Esophagus muscularis mucosa (tissue), 4 donors: Measurements from ENCODE around the gene HNRNPLL. TPM values are rescaled to one million over a fixed set of nuclear protein-coding genes. Genes with fewer than 3 reads are reported as not detected.

Experiments used
- DNase-seq: peaks from one replicate; pipeline ENCODE4 v3.0.0-alpha.2; 2017; ENCODE audit errors: extremely low spot score
- H3K27ac ChIP-seq, 4 donors: fragments of 200-600 bp; sonication (generic); replicated peaks in 1 of 4; 1 replicate in 3 of 4; 2 replicates in 1 of 4; pipeline ENCODE4 v1.5.1; 2016 to 2019; ENCODE audit warnings: mild to moderate bottlenecking in 1 of 4
- H3K27me3 ChIP-seq, 4 donors: fragments of 200-600 bp; sonication (generic); one replicate each; pipeline versions ENCODE4 v1.5.1 to v1.6.0; 2016 to 2019
- H3K36me3 ChIP-seq, 4 donors: fragments of 200-600 bp; sonication (generic); one replicate each; pipeline ENCODE4 v1.5.1; 2016 to 2019
- H3K4me1 ChIP-seq, 4 donors: fragments of 200-600 bp; sonication (generic); one replicate each; pipeline ENCODE4 v1.5.1; 2016 to 2019
- H3K4me3 ChIP-seq, 4 donors: fragments of 200-600 bp; sonication (generic); 1 replicate in 2 of 4; 2 replicates in 2 of 4; pipeline ENCODE4 v1.5.1; 2016 to 2019; ENCODE audit warnings: mild to moderate bottlenecking in 4 of 4, moderate library complexity in 1 of 4
- H3K9me3 ChIP-seq, 4 donors: fragments of 200-600 bp; sonication (generic); 1 replicate in 3 of 4; 2 replicates in 1 of 4; pipeline ENCODE4 v1.5.1; 2016 to 2019
- EP300 ChIP-seq: sonication (generic); formaldehyde crosslinking; IDR thresholded peaks from one replicate; pipeline ENCODE4 v1.6.1; 2017; ENCODE audit warnings: antibody characterized with exemption
- POLR2A ChIP-seq: fragments of 450-650 bp; IDR thresholded peaks from one replicate; pipeline ENCODE4 v1.6.1; 2017; ENCODE audit warnings: antibody characterized with exemption, moderate library complexity, mild to moderate bottlenecking, low read depth
- POLR2AphosphoS5 ChIP-seq, 2 donors: sonication (generic); formaldehyde crosslinking; IDR thresholded peaks; one replicate each; pipeline ENCODE4 v1.6.1; 2017; ENCODE audit warnings: antibody characterized with exemption in 2 of 2
- WGBS: methylation state at CpG from one replicate; pipeline ENCODE4 v1.1.5; 2018; 5-methylcytosine and 5-hydroxymethylcytosine counted together
- intact Hi-C: fragments of 100-400 bp; cut with DNase I; formaldehyde crosslinking; loops from one replicate; pipeline ENCODE4 v1.15.1; 2023
- total RNA-seq, 4 donors: library from RNA; depleted of rRNA; stranded (reverse); fragments of >200 nt; gene quantifications; one replicate each; pipeline versions ENCODE4 v1.1.0 to v1.2.1, GENCODE V29; 2016
- TF ChIP-seq, protein P1 (sequence below), 3 experiments: fragments of 200-600 bp in 2 of 3; fragments of 450-650 bp in 1 of 3; sonication (generic) in 2 of 3; IDR thresholded peaks; one replicate each; pipeline ENCODE4 v1.5.1; 2017 to 2019; ENCODE audit warnings: antibody characterized with exemption in 3 of 3, mild to moderate bottlenecking in 2 of 3, moderate library complexity in 1 of 3

HNRNPLL gene
- total RNA-seq, 4 donors from 2014 or later, result 50.2 to 61.5 (median 54.0) TPM

DNA sequence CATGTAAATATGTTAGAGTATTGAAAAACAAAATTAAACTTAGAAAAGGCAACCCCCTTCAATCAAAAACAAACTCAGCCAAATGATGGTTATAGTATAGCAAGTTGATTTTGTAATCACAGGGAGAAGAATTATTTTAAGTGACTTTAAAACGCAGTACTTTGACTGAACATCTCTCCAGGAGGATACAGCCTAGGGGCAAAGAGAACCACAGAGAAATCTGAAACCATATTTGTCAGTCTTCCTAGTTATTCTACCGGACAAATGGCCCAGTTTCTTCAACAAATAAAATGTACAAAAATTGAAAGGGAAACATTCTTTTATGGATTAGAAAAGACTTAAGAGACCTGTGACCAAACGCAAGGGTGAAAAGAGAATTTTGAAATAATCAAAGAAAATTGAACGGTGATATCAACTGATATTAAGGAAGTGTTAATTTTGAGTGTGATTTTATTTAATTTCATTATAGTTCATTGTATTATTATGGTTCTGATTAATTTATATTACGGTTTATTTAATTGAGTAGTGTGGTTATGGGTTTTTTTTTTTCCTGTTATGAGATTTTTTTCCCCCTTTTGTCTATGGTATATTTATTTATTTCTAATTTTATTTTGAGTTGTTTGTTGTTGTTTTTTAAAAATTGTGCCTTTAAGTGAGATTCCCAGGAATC lies 75.3 kb downstream of the HNRNPLL start:
- H3K4me3 ChIP-seq, result peak overlapping the region; percentile 49 to 67 (median 56)
- H3K27me3 ChIP-seq, result no peaks in the 10 kb centered on the region
- DNase-seq, result no peak
- WGBS, result 82% methylated on average over 5 of the region's 5 CpGs
- peak overlapping the region; percentile 74 to 85 (median 82) for H3K27ac ChIP-seq
- intact Hi-C loops, result no loop called here
- no peaks in the 10 kb centered on the region for H3K9me3 ChIP-seq
- H3K36me3 ChIP-seq, result no peaks in the 10 kb centered on the region
- H3K4me1 ChIP-seq, result peaks cover 4 to 56% (median 38%) of the 10 kb centered on the region in 4 donors
- TF ChIP-seq EP300, result no peak
- TF ChIP-seq POLR2A, result no peak
- TF ChIP-seq POLR2AphosphoS5 (IDR thresholded peaks at IDR 0.05), result no peak
- TF ChIP-seq, protein P1, sequence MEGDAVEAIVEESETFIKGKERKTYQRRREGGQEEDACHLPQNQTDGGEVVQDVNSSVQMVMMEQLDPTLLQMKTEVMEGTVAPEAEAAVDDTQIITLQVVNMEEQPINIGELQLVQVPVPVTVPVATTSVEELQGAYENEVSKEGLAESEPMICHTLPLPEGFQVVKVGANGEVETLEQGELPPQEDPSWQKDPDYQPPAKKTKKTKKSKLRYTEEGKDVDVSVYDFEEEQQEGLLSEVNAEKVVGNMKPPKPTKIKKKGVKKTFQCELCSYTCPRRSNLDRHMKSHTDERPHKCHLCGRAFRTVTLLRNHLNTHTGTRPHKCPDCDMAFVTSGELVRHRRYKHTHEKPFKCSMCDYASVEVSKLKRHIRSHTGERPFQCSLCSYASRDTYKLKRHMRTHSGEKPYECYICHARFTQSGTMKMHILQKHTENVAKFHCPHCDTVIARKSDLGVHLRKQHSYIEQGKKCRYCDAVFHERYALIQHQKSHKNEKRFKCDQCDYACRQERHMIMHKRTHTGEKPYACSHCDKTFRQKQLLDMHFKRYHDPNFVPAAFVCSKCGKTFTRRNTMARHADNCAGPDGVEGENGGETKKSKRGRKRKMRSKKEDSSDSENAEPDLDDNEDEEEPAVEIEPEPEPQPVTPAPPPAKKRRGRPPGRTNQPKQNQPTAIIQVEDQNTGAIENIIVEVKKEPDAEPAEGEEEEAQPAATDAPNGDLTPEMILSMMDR (IDR thresholded peaks at IDR 0.05), result no peak

DNA sequence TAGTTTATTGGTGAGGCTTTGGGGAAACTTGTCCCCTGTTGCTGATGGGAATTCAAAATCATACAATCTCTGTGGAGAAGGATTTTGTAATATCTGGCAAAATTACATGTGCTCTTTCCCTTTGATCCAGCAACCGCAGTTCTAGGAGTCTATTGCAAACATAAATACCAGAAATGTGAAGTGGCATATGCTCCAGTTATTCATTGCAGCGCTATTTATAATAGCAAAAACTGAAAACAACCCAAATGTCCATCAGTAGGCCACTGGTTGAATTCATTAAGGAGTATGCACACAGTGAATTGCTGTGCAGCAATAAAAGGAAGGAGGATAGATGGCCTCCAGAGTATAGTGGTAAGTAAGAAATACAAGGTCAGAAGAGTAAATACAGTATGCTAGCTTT lies 76.5 kb downstream of the HNRNPLL start:
- peaks cover 4 to 56% (median 38%) of the 10 kb centered on the region in 4 donors for H3K4me1 ChIP-seq

DNA sequence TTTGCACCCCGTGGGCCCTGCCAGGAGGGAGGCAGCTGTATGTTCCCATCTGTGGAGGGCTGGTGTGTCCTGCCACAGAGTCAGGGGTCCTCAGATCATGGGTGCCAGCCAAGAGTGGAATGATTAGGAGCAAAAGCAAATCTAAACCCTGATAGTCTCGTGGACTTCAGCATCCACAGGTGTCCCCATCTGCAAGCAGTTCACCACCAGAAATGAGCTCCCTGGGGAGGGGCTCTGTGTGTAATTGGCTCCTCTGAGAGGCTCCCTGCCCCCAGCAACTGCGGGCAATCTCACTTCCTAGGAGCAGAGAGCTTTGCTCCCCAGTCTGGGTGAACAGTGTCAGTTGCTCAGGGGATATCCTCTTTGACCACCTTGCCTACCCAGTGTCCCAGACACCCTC lies 78.1 kb downstream of the HNRNPLL start:
- peaks cover 4 to 56% (median 38%) of the 10 kb centered on the region in 4 donors for H3K4me1 ChIP-seq
- DNase-seq, result no peak
- H3K27me3 ChIP-seq, result no peaks in the 10 kb centered on the region
- H3K27ac ChIP-seq, result peak overlapping the region; percentile 52 to 85 (median 63)
- H3K9me3 ChIP-seq, result no peaks in the 10 kb centered on the region
- TF ChIP-seq EP300 (no peak), POLR2AphosphoS5 (IDR thresholded peaks at IDR 0.05) (no peak), POLR2A (no peak)
- TF ChIP-seq, protein P1 (IDR thresholded peaks at IDR 0.05), result no peak
- intact Hi-C loops, result no loop called here
- WGBS, result 47% methylated on average over 3 of the region's 3 CpGs
- H3K36me3 ChIP-seq, result no peaks in the 10 kb centered on the region
- H3K4me3 ChIP-seq, result no peak overlapping the region

More for the DNA sequence above, 76.5 kb downstream of the HNRNPLL start:
- Histone ChIP-seq H3K4me3 (no peak overlapping the region), H3K27me3 (no peaks in the 10 kb centered on the region), H3K27ac (peak overlapping the region in 2 of 4 donors; percentile 85), H3K36me3 (no peaks in the 10 kb centered on the region), H3K9me3 (no peaks in the 10 kb centered on the region)
- no peak for DNase-seq
- 78% methylated on average over 2 of the region's 2 CpGs for WGBS
- intact Hi-C loops, result no loop called here
- TF ChIP-seq POLR2A (no peak), POLR2AphosphoS5 (IDR thresholded peaks at IDR 0.05) (no peak), EP300 (no peak)
- TF ChIP-seq, protein P1 (IDR thresholded peaks at IDR 0.05), result no peak

DNA sequence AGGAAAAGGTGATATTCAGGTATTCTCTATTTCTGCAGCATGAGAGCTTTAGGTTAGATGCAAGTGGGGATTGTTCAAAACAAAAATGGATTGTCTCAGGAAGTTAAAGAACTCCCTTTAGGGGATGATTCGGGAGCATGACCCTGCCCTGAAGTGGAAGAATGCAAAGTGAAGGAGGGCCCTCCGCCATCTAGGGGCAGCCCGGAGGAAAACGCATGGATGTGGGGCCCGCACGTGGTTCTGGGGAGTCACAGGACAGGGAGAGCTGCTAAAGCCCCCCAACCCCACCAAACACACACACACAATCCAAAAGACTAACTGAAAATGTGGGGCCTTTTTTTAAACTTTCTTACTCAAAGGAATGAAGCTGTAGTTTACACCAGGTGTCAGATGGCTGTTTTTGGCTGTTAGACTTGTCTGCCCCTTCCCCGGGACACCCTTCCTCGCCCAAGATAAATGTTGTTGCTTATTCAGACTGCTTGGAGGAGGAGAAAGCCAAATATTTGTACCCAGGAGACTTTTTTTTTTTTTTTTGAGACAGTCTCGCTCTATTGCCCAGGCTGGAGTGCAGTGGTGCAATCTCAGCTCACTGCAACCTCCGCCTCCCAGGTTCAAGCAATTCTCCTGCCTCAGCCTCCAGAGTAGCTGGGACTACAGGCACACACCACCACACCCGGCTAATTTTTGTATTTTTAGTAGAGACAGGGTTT lies 78.8 kb downstream of the HNRNPLL start:
- Histone ChIP-seq H3K27ac (peak overlapping the region; percentile 52 to 85 (median 63)), H3K27me3 (no peaks in the 10 kb centered on the region), H3K4me3 (no peak overlapping the region), H3K4me1 (peaks cover 4 to 51% (median 37%) of the 10 kb centered on the region in 4 donors), H3K9me3 (no peaks in the 10 kb centered on the region), H3K36me3 (no peaks in the 10 kb centered on the region)
- intact Hi-C loops, result no loop called here
- TF ChIP-seq, protein P1 (IDR thresholded peaks at IDR 0.05), result peak; percentile 16 to 31 (median 22)
- no peak for TF ChIP-seq POLR2A
- DNase-seq, result no peak
- WGBS, result 43% methylated on average over 11 of the region's 11 CpGs
